ENCODE results near the gene ACTN1. TPM values are rescaled to one million over a fixed set of nuclear protein-coding genes. Genes with fewer than 3 reads are reported as not detected.

The ACTN1 gene
- total and polyA plus RNA-seq, 2 of the 8 experiments (the other 6 are each of a cell fraction or from before 2014, with no cell fraction given), result 236 to 262 TPM

DNA sequence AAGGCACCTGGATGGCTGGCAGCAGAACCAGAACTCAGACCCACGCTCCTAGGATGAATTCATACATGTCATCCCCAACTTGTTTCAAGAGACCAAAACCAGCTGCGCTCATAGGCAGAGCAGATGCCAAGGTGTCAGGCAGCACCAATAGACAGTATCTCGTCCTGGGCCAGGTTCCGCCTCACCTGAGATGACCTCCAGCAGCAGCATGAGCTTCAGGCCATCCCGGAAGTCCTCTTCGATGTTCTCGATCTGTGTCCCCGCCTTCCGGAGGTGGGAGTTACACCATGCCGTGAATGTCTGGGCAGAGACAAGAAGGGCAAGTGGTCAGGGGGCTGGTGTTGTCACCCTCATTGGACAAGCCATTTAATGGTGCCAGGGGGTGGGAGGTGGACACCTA lies 53.7 kb downstream of the ACTN1 start (continued):
- TF ChIP-seq, protein P1, sequence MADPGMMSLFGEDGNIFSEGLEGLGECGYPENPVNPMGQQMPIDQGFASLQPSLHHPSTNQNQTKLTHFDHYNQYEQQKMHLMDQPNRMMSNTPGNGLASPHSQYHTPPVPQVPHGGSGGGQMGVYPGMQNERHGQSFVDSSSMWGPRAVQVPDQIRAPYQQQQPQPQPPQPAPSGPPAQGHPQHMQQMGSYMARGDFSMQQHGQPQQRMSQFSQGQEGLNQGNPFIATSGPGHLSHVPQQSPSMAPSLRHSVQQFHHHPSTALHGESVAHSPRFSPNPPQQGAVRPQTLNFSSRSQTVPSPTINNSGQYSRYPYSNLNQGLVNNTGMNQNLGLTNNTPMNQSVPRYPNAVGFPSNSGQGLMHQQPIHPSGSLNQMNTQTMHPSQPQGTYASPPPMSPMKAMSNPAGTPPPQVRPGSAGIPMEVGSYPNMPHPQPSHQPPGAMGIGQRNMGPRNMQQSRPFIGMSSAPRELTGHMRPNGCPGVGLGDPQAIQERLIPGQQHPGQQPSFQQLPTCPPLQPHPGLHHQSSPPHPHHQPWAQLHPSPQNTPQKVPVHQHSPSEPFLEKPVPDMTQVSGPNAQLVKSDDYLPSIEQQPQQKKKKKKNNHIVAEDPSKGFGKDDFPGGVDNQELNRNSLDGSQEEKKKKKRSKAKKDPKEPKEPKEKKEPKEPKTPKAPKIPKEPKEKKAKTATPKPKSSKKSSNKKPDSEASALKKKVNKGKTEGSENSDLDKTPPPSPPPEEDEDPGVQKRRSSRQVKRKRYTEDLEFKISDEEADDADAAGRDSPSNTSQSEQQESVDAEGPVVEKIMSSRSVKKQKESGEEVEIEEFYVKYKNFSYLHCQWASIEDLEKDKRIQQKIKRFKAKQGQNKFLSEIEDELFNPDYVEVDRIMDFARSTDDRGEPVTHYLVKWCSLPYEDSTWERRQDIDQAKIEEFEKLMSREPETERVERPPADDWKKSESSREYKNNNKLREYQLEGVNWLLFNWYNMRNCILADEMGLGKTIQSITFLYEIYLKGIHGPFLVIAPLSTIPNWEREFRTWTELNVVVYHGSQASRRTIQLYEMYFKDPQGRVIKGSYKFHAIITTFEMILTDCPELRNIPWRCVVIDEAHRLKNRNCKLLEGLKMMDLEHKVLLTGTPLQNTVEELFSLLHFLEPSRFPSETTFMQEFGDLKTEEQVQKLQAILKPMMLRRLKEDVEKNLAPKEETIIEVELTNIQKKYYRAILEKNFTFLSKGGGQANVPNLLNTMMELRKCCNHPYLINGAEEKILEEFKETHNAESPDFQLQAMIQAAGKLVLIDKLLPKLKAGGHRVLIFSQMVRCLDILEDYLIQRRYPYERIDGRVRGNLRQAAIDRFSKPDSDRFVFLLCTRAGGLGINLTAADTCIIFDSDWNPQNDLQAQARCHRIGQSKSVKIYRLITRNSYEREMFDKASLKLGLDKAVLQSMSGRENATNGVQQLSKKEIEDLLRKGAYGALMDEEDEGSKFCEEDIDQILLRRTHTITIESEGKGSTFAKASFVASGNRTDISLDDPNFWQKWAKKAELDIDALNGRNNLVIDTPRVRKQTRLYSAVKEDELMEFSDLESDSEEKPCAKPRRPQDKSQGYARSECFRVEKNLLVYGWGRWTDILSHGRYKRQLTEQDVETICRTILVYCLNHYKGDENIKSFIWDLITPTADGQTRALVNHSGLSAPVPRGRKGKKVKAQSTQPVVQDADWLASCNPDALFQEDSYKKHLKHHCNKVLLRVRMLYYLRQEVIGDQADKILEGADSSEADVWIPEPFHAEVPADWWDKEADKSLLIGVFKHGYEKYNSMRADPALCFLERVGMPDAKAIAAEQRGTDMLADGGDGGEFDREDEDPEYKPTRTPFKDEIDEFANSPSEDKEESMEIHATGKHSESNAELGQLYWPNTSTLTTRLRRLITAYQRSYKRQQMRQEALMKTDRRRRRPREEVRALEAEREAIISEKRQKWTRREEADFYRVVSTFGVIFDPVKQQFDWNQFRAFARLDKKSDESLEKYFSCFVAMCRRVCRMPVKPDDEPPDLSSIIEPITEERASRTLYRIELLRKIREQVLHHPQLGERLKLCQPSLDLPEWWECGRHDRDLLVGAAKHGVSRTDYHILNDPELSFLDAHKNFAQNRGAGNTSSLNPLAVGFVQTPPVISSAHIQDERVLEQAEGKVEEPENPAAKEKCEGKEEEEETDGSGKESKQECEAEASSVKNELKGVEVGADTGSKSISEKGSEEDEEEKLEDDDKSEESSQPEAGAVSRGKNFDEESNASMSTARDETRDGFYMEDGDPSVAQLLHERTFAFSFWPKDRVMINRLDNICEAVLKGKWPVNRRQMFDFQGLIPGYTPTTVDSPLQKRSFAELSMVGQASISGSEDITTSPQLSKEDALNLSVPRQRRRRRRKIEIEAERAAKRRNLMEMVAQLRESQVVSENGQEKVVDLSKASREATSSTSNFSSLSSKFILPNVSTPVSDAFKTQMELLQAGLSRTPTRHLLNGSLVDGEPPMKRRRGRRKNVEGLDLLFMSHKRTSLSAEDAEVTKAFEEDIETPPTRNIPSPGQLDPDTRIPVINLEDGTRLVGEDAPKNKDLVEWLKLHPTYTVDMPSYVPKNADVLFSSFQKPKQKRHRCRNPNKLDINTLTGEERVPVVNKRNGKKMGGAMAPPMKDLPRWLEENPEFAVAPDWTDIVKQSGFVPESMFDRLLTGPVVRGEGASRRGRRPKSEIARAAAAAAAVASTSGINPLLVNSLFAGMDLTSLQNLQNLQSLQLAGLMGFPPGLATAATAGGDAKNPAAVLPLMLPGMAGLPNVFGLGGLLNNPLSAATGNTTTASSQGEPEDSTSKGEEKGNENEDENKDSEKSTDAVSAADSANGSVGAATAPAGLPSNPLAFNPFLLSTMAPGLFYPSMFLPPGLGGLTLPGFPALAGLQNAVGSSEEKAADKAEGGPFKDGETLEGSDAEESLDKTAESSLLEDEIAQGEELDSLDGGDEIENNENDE (IDR thresholded peaks at IDR 0.05; ENCODE audit: insufficient replicate concordance, low read length), result no peak
- TF ChIP-seq, protein P2, sequence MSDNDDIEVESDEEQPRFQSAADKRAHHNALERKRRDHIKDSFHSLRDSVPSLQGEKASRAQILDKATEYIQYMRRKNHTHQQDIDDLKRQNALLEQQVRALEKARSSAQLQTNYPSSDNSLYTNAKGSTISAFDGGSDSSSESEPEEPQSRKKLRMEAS (IDR thresholded peaks at IDR 0.05), result no peak
- no peak for TF ChIP-seq NANOG (IDR thresholded peaks at IDR 0.05; ENCODE audit: insufficient read depth, low read depth, low read length, poor library complexity, severe bottlenecking)
- TF ChIP-seq EP300 (IDR thresholded peaks at IDR 0.05; ENCODE audit: borderline replicate concordance in 1 of 2, low read depth in 2 of 2, low read length in 2 of 2), result no peak

Data from H1 (cell line).